Choroid plexus epithelial cell (primary cell): ENCODE results near the gene PDIA2.
"Not testable (repeated sequence)": the region's sequence is repeated elsewhere in the genome, so short reads cannot be mapped to it uniquely, and the experiment has no call there.

Source experiments
- DNase-seq: peaks from one replicate; pipeline ENCODE4 v3.0.0-alpha.2; 2010; ENCODE audit warnings: low read depth
- H3K4me3 ChIP-seq: 2 replicates; pipeline ENCODE4 v1.5.1; 2011; ENCODE audit warnings: low read depth, mild to moderate bottlenecking, control low read depth, low read length, moderate library complexity
- CTCF ChIP-seq: conservative IDR thresholded peaks from 2 replicates; pipeline ENCODE4 v1.5.1; 2011; ENCODE audit warnings: low read depth, mild to moderate bottlenecking, control low read depth, inconsistent platforms, low read length, moderate library complexity

PDIA2 gene

GRCh38 chr16:247027-247426 is 35.9 kb upstream of the PDIA2 start:
- TF ChIP-seq CTCF: no peak
- no peak overlapping the region for H3K4me3 ChIP-seq
- no peak for DNase-seq

- no peak for DNase-seq
- no peak overlapping the region for H3K4me3 ChIP-seq
- no peak for TF ChIP-seq CTCF
These were observed 33.5 kb upstream of the PDIA2 start for GRCh38 chr16:249431-249830.

- DNase-seq: peak; percentile 63
These were observed 30.3 kb upstream of the PDIA2 start for GRCh38 chr16:252366-253337.

GRCh38 chr16:253833-254232 is 29.1 kb upstream of the PDIA2 start:
- no peak for TF ChIP-seq CTCF
- no peak overlapping the region for H3K4me3 ChIP-seq
- no peak for DNase-seq

More at GRCh38 chr16:252366-253337, 30.3 kb upstream of the PDIA2 start:
- peak overlapping the region; percentile 19 for H3K4me3 ChIP-seq
- TF ChIP-seq CTCF: no peak

GRCh38 chr16:254461-254860 is 28.5 kb upstream of the PDIA2 start:
- no peak for DNase-seq
- no peak for TF ChIP-seq CTCF
- H3K4me3 ChIP-seq: no peak overlapping the region

GRCh38 chr16:255183-255582 is 27.8 kb upstream of the PDIA2 start:
- no peak for DNase-seq
- TF ChIP-seq CTCF: no peak
- no peak overlapping the region for H3K4me3 ChIP-seq

- DNase-seq: not testable (repeated sequence)
These were observed 24.9 kb upstream of the PDIA2 start for GRCh38 chr16:258091-258490.

More at GRCh38 chr16:258091-258490, 24.9 kb upstream of the PDIA2 start:
- not testable (repeated sequence) for H3K4me3 ChIP-seq
